ENCODE measurements around the gene CARD9.
"Not testable (repeated sequence)": the region's sequence is repeated elsewhere in the genome, so short reads cannot be mapped to it uniquely, and the experiment has no call there.

Gene CARD9

DNA sequence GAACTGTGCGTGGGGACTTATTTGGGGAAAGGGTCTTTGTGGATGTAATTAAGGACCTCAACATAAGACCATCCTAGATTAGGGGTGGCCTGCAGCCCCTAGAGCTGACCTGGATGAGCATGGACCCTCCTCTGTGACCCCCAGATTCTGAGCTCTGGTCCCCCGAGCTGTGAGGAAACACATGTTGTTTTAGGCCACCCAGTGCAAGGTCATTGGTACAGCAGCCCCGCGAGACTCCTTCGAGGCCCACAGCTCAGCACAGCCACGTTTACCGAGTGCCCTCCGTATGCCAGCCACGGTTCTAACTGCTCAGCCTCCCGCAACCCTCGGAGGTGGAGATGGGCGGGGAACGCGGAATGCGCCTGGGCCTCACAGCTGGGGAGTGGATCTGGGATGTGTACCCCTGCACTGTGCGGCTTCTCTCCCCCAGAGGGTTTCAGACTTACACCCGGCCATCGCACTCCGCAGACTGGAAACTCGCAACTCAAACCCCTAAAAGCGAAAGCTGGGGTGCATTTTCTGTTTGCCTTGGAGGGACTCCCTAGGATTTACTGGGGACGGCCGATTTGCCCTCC is 50.6 kb downstream of the CARD9 start:
- no peak for DNase-seq (ENCODE audit: low spot score)

DNA sequence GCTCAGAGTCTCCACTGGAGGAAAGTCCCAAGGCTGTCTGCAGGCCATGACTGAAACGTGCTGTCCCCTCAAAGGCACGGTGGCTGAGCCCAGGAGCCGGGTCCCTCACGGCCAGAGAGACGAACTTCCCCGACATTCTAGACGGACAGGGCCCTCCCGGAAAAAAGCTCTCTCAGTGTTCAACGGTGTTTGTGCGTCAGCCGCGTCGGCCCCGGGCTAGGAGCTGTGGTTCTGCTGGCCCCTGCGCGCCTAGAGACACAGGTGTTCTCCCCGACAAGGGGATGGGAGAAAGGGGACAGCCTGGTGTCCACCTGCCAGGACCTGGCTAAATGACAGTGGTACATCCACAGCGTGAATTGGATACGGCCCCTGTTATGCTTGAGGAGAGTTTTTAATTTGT is 51.9 kb downstream of the CARD9 start:
- no peak for DNase-seq (ENCODE audit: low spot score)

DNA sequence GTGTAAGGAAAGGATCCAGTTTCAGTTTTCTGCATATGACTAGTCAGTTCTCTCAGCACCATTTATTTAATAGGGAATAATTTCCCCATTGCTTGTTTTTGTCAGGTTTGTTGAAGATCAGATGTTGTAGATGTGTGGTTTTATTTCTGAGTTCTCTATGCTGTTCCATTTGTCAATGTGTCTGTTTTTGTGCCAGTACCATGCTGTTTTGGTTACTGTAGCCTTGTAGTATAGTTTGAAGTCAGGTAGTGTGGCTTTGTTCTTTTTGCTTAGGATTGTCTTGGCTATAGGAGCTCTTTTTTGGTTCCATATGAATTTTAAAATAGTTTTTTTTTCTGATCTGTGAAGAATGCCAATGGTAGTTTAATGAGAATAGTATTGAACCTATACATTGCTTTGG is 52.5 kb downstream of the CARD9 start:
- DNase-seq (ENCODE audit: low spot score) = not testable (repeated sequence)

DNA sequence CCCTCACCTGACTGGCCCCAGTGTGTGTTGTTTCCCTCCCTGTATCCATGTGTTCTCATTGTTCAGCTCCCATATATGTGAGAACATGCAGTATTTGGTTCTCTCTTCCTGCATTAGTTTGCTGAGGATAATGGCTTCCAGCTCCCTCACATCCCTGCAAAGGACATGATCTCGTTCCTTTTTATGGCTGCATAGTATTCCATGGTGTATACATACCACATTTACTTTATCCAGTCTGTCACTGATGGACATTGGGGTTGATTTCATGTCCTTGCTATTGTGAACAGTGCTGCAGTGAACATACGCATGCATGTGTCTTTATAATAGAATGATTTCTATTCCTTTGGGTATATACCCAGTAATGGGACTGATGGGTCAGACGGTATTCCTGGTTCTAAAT is 53.5 kb downstream of the CARD9 start:
- not testable (repeated sequence) for DNase-seq (ENCODE audit: low spot score)

DNA sequence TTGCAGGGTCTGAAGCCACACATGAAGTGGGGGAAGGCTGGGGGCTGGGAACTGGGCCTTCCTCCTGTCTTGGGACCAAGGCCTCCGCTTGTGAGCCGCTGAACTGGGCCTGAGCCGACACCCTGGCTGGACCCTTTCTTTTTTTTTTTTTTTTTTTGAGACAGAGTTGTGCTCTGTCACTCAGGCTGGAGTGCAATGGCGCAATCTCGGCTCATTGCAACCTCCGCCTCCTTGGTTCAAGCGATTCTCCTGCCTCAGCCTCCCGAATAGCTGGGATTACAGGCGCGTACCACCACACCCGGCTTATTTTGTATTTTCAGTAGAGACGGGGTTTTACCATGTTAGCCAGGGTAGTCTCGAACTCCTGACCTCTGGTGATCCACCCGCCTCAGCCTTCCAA is 54.2 kb downstream of the CARD9 start:
- DNase-seq (ENCODE audit: low spot score) = not testable (repeated sequence)

DNA sequence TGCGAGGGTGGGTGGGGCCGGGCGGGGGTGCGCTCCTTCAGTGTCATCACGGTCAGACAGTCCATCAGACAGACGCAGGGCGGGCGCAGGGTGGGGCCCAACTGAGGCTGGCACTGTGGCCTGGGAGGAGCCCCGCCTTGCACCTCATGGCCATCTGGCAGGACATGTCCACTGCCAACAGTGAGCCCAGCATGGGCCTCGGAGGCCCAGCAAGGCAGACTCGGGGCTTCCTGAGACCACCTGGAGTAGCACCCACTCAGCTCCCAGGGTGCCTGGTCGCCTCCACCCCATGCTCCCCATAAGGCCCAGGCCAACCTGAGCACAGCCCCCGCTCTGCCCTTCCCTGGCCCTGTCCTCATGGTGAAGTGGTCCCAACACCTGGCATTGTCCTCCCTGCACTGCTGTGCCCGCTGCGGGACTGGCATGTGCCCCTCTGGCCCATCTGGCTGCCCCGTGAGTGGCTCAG is 54.7 kb downstream of the CARD9 start:
- no peak for DNase-seq (ENCODE audit: low spot score)

DNA sequence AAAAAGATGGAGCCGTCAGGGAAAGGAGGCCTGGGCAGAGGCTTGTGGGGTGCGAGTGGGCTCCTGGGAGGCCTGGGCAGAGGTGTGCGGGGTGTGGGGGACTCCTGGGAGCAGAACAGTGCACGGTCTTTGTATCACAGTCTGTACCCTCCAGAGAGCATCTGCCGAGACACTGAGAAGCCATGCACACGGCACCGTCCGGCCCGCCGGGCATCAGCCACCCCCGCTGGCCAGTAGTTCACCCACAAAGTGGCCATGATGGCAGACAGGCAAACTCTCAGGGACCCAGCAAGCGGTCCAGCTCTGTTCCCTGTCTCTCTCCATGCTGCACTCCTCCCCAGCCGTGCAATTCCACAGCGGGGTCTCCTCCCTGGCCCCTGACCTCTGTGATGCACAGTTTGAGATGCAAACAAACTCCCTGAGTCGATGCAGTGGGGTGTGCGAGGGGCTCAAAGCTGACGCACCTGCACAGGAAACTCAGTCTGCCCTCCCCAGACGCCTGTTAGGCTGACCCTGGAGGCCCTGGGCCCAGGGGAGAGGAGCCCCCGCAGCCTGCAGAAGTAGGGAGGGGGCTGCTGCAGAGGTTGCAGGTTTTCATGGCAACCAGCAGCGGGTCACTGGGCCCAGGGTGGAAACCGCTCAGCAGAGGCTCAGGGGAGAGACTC is 55.2 kb downstream of the CARD9 start:
- DNase-seq (ENCODE audit: low spot score) = no peak

DNA sequence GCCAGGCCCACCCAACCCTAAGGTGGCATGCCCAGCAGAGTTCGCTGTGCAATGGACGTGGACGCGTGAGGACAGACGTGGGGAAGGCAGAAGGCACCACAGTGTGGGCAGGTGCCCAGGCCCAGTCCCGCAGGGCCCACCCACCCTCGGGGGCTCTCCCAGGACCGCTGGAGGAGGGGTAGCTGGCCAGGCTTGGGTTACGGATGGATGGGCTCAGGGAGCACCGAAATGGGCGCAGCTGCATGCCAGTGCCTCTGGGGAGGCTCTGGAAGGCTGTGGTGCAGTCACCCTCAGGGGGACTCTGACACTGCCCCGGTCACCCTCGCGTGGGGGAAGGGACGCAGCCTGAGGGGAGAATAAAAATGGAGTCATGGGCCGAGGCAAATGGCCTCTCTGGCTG is 55.8 kb downstream of the CARD9 start:
- DNase-seq (ENCODE audit: low spot score) = no peak

DNA sequence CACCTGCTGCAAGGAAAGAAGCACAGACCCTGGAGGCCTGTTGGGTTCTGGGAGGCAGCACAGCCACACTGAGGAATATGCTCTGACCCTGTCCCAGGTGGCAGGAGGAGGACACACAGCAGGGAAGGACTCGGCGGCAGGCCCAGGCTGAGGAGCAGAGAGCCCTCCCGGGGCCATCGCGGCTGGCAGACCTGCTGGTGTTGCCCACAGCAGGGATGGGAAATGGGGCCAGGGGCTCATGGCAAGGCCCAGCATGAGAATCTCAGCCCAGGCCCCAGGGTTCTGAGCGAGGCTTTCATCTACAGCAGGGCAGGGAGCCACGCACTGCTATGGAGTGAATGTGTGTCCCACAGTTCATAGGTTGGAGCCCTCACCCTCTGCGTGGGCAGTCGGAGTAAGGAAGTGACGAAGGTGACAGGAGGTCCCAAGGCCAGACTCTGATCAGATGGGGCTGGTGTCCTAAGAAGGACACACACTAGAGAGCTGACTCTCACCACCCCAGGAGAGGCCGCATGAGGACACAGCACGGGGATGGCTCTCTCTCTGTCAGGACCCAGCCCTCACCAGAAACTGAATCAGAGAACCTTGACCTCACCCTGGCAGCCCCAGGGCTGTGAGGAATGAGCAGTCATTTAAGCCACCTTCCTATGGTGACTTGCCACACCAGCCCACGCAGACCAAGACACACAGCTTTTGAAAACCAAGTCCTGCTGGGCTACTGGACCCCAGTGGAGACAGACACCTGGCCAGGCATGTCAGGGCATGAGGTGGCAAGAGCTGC is 56.4 kb downstream of the CARD9 start:
- DNase-seq (ENCODE audit: low spot score) = no peak

DNA sequence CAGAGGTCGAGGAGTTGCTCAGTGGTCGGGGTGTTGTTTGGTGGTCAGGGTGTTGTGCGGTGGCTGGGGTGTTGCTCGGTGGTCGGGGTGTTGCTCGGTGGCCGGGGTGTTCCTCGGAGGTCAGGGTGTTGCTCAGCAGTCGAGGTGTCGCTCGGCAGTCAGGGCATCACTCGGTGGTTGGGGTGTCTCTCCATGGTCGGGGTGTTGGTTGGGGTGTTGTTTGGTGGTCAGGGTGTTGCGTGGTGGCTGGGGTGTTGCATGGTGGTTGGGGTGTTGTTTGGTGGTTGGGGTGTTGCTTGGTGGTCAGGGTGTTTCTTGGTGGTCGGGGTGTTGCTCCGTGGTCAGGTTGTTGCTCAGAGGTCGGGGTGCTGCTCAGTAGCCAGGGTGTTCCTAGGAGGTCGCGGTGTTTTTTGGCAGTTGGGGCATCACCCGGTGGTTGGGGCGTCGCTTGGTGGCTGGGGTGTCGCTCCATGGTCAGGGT is 57.2 kb downstream of the CARD9 start:
- DNase-seq (ENCODE audit: low spot score) = no peak

DNA sequence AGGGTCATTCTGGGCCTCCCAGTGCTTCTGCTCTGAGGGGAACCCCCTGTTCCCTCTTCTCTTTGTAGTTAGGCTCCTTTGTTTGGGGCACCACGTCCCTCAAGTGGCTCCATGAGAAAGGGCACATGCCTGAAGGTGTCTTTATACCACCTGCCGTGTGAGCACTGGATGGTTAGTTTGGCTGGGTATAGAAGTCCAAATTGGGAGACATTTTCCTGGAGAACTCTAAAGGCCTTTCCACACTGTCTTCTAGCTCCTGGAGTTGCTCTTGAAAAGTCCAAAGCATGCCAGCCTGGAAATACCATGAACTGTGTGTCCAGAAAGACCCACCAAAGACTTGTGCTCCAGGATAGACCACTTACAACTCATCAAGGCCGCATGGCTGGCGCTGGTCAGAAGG is 58.5 kb downstream of the CARD9 start:
- no peak for DNase-seq (ENCODE audit: low spot score)

DNA sequence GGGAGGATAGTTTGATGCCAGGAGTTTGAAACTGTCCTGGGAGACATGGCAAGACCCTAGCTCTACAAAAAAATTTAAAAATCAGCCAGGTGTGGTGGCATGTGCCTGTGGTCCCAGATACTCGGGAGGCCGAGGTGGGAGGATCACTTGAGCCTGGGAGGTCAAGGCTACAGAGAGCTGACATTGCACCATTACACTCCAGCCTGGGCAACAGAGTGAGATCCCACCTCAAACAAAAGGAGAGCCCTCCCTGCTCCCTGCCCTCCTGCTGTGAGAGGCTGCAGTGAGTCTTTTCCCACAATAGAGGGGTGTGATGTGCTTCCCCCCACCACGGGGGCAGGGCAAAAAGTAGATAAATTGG is 59.4 kb downstream of the CARD9 start:
- no peak for DNase-seq (ENCODE audit: low spot score)

All from ecto neural progenitor cell (in vitro differentiated cells).